Stimulated activated CD4-positive, alpha-beta T cell treated with anti-CD3 and anti-CD28 coated beads, Interleukin-15, amount 100 ng/mL, for 48 hours (primary cell): ENCODE results near the gene SEPTIN5.
"Not testable (repeated sequence)": the region's sequence is repeated elsewhere in the genome, so short reads cannot be mapped to it uniquely, and the experiment has no call there.

Experiments
- DNase-seq, 2 donors: peaks; one replicate each; pipeline ENCODE4 v3.0.0-alpha.2; 2020; ENCODE audit warnings: low read depth in 2 of 2

SEPTIN5 gene

GRCh38 chr22:19720150-19720827 lies 6.0 kb downstream of the SEPTIN5 start:
- DNase-seq, result no peak

GRCh38 chr22:19720999-19721329 lies 6.7 kb downstream of the SEPTIN5 start:
- no peak for DNase-seq

GRCh38 chr22:19721330-19722177 lies 7.3 kb downstream of the SEPTIN5 start:
- DNase-seq, result no peak

GRCh38 chr22:19722178-19722981 lies 8.1 kb downstream of the SEPTIN5 start:
- DNase-seq, result no peak

GRCh38 chr22:19722982-19723231 lies 8.6 kb downstream of the SEPTIN5 start:
- DNase-seq, result no peak

GRCh38 chr22:19723232-19723982 lies 9.1 kb downstream of the SEPTIN5 start, which contains the start of gene GP1BB:
TSS of gene GP1BB (plus strand) at chr22:19723539. CDS start at chr22:19723570, 31 bp downstream.
- DNase-seq, result no peak

- DNase-seq, result peak in 1 of 2 donors; percentile 43
Observed at GRCh38 chr22:19723983-19724827, 9.9 kb downstream of the SEPTIN5 start.

GRCh38 chr22:19724927-19725661 lies 10.8 kb downstream of the SEPTIN5 start:
- no peak for DNase-seq

- not testable (repeated sequence) for DNase-seq
Observed at GRCh38 chr22:19726064-19726788, 11.9 kb downstream of the SEPTIN5 start.

GRCh38 chr22:19727310-19728150 lies 13.2 kb downstream of the SEPTIN5 start:
- no peak for DNase-seq

GRCh38 chr22:19728271-19728670 lies 14.0 kb downstream of the SEPTIN5 start:
- no peak for DNase-seq

- no peak for DNase-seq
Observed at GRCh38 chr22:19728836-19729235, 14.5 kb downstream of the SEPTIN5 start.

GRCh38 chr22:19729507-19729906 lies 15.2 kb downstream of the SEPTIN5 start:
- no peak for DNase-seq

- no peak for DNase-seq
Observed at GRCh38 chr22:19730198-19730597, 15.9 kb downstream of the SEPTIN5 start.

- DNase-seq, result peak; percentile 64 to 72
Observed at GRCh38 chr22:19730655-19731360, 16.5 kb downstream of the SEPTIN5 start.

GRCh38 chr22:19731361-19732135 lies 17.2 kb downstream of the SEPTIN5 start:
- DNase-seq, result no peak
